Colonic mucosa (tissue), 4 donors: ENCODE measurements around the gene LAMB4. TPM values are rescaled to one million over a fixed set of nuclear protein-coding genes. Genes with fewer than 3 reads are reported as not detected.
A peak's percentile ranks its signal among the peaks of the same experiment; 100 is the strongest.

ENCODE experiments used
- DNase-seq: peaks from one replicate; pipeline ENCODE4 v3.0.0-alpha.2; 2020
- H3K27ac ChIP-seq: fragments of 200-600 bp; one replicate; pipeline ENCODE4 v1.8.0; 2021
- H3K27me3 ChIP-seq: fragments of 200-600 bp; one replicate; pipeline ENCODE4 v1.8.0; 2021
- H3K36me3 ChIP-seq: fragments of 200-600 bp; one replicate; pipeline ENCODE4 v1.8.0; 2021
- H3K4me1 ChIP-seq: fragments of 200-600 bp; one replicate; pipeline ENCODE4 v1.8.0; 2021; ENCODE audit warnings: mild to moderate bottlenecking
- H3K4me3 ChIP-seq: fragments of 200-600 bp; one replicate; pipeline ENCODE4 v1.8.0; 2021
- H3K9ac ChIP-seq, 2 donors: one replicate each; pipeline ENCODE4 v1.7.0; 2013; ENCODE audit warnings: control low read depth in 2 of 2, low read depth in 2 of 2, low read length in 2 of 2
- H3K9me3 ChIP-seq: fragments of 200-600 bp; one replicate; pipeline ENCODE4 v1.8.0; 2021
- intact Hi-C: fragments of 100-400 bp; cut with DNase I; formaldehyde crosslinking; loops from one replicate; pipeline ENCODE4 v1.14.1; 2022
- total RNA-seq, 2 donors: library from RNA; stranded (reverse); fragmentation: NEBNext Ultra II Directional in 1 of 2; extraction: Animal tissue kit (Norgen Biotek cat#: 25700) in 1 of 2; gene quantifications; one replicate each; pipeline ENCODE4 v1.2.1, GENCODE V29; 2021
- TF ChIP-seq, protein P1 (sequence below): fragments of 200-600 bp; IDR thresholded peaks from one replicate; pipeline ENCODE4 v1.8.0; 2022; ENCODE audit warnings: antibody characterized with exemption, mild to moderate bottlenecking
- donor health status: healthy.
- donor health status: DM: no; HTN: no; CAD: no.
- donor health status: DM: no; HTN: no; CAD: no.

Gene LAMB4
- total RNA-seq, 2 donors from 2014 or later: 0.27 TPM; not detected in 1

DNA sequence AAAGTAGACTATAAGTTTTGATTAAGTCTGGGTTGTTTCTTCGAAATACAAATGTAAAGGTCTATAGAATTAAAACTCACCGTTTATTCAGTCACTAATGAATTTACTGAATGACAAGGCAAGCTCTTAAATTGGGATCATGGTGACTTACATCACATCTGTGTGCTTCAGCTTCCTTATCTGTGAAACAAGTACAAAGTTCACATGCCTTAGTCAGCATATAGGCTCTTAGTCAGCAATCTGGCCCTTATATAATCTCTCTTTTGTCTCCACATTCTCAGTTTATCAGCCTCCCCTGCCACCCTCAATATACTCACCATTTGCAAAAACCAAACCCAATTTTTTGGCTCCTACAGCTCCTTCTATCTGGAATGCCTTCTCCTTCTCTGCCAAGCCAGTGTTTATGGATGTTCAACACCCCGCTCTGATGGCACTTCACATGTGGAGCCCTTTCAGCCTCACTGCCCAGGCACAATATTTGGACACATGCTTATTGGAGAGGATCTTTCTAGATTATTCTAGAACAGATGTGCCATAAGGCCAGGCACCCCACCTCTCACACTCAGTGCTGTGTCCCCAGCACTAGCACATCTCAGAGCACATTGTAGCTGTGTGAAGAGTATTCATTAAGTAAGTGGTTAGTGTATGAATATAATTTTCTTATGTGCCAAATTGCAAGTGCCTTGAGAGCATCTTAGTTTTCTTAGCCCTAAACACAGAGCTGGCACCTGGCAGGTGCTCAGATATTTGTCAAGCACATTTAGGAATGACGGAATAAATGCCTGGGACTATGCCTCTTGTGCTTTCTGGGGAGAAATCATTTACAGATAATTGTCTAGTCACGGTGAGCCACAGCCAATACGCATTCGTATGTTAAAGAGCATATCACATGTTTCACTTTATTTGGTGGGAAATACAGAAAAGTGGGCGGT lies 117.4 kb downstream of the LAMB4 start:
- TF ChIP-seq, protein P1, sequence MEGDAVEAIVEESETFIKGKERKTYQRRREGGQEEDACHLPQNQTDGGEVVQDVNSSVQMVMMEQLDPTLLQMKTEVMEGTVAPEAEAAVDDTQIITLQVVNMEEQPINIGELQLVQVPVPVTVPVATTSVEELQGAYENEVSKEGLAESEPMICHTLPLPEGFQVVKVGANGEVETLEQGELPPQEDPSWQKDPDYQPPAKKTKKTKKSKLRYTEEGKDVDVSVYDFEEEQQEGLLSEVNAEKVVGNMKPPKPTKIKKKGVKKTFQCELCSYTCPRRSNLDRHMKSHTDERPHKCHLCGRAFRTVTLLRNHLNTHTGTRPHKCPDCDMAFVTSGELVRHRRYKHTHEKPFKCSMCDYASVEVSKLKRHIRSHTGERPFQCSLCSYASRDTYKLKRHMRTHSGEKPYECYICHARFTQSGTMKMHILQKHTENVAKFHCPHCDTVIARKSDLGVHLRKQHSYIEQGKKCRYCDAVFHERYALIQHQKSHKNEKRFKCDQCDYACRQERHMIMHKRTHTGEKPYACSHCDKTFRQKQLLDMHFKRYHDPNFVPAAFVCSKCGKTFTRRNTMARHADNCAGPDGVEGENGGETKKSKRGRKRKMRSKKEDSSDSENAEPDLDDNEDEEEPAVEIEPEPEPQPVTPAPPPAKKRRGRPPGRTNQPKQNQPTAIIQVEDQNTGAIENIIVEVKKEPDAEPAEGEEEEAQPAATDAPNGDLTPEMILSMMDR: no peak
- Histone ChIP-seq H3K27me3 (no peaks in the 10 kb centered on the region), H3K9me3 (no peaks in the 10 kb centered on the region), H3K9ac (no peak overlapping the region), H3K27ac (no peak overlapping the region), H3K4me1 (peaks cover 5% of the 10 kb centered on the region), H3K36me3 (no peaks in the 10 kb centered on the region), H3K4me3 (no peak overlapping the region)
- intact Hi-C loops: no loop called here
- DNase-seq: peak; percentile 47

DNA sequence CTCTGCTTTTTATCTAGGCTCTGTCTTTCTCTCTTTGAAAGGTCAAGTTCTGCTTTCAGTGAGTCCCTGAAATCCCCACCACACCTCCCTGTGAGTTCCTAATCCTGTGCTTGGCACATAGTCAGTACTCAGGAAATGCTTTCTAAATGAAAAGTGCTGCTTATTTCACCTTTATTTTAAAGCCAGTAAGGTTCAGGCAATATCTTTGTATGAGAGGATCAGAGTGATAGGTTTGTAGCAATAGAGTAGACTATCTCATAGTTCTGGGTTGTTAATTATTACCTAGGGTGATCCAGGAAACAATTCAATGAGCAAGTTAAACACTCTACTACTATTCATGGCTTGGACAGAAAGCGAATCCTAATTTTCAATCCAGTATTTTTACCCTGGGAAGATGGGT lies 119.8 kb downstream of the LAMB4 start:
- peaks cover 5% of the 10 kb centered on the region for H3K4me1 ChIP-seq
- H3K27me3 ChIP-seq: no peaks in the 10 kb centered on the region
- intact Hi-C loops: no loop called here
- TF ChIP-seq, protein P1: no peak
- H3K36me3 ChIP-seq: no peaks in the 10 kb centered on the region
- H3K9ac ChIP-seq: no peak overlapping the region
- H3K4me3 ChIP-seq: no peak overlapping the region
- no peaks in the 10 kb centered on the region for H3K9me3 ChIP-seq
- peak overlapping the region; percentile 3 for H3K27ac ChIP-seq
- no peak for DNase-seq

DNA sequence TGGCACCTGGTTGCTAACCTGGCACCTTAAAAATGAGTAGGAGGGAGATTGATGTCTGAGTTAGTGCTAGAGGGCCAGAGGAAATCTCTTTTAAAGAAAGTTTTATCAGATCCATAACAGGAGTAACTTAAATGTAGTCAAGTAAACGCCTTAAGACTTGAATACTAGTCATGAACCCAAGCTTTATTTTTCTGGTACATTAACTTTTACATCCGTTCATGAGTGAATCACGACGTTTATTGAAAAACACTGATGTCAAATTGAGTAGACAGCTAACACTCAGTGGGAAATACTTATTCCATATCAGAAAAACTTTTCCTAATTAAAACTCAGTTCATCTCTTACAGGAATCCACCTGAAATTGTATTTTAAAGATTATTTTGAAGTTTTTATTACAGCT lies 120.3 kb downstream of the LAMB4 start:
- no peaks in the 10 kb centered on the region for H3K27me3 ChIP-seq
- H3K4me3 ChIP-seq: no peak overlapping the region
- no peak overlapping the region for H3K9ac ChIP-seq
- H3K4me1 ChIP-seq: peaks cover 5% of the 10 kb centered on the region
- TF ChIP-seq, protein P1: no peak
- intact Hi-C loops: no loop called here
- no peak overlapping the region for H3K27ac ChIP-seq
- H3K9me3 ChIP-seq: no peaks in the 10 kb centered on the region
- H3K36me3 ChIP-seq: no peaks in the 10 kb centered on the region
- DNase-seq: no peak

- no peak overlapping the region for H3K9ac ChIP-seq
- TF ChIP-seq, protein P1: no peak
- DNase-seq: no peak
- no peaks in the 10 kb centered on the region for H3K36me3 ChIP-seq
- H3K4me3 ChIP-seq: no peak overlapping the region
- H3K27ac ChIP-seq: no peak overlapping the region
- H3K4me1 ChIP-seq: peaks cover 9% of the 10 kb centered on the region
- H3K27me3 ChIP-seq: no peaks in the 10 kb centered on the region
- intact Hi-C loops: no loop called here
- no peaks in the 10 kb centered on the region for H3K9me3 ChIP-seq
Observed at GRCh38 chr7:108008827-108009226, 121.3 kb downstream of the LAMB4 start.

- DNase-seq: no peak
- no peaks in the 10 kb centered on the region for H3K9me3 ChIP-seq
- no peak overlapping the region for H3K9ac ChIP-seq
- peaks cover 9% of the 10 kb centered on the region for H3K4me1 ChIP-seq
- H3K27ac ChIP-seq: no peak overlapping the region
- no peaks in the 10 kb centered on the region for H3K36me3 ChIP-seq
- no peaks in the 10 kb centered on the region for H3K27me3 ChIP-seq
- TF ChIP-seq, protein P1: no peak
- intact Hi-C loops: no loop called here
- H3K4me3 ChIP-seq: no peak overlapping the region
Observed at GRCh38 chr7:108008240-108008639, 121.9 kb downstream of the LAMB4 start.
